HepG2 (cell line): ENCODE data around the gene SLC25A25.

Experiments
- CEBPB ChIP-seq: IDR thresholded peaks from 2 replicates; pipeline ENCODE4 v1.6.1; 2011; ENCODE audit warnings: low read depth, low read length, improper control_type of control experiment, borderline replicate concordance
- DPF2 ChIP-seq: sonication (generic); formaldehyde crosslinking; IDR thresholded peaks from 2 replicates; pipeline ENCODE4 v1.4.0; 2020; ENCODE audit warnings: mild to moderate bottlenecking, low read depth, missing genetic modification reagents, borderline replicate concordance
- JUN ChIP-seq: sonication (generic); formaldehyde crosslinking; IDR thresholded peaks from 2 replicates; pipeline ENCODE4 v1.4.0; 2020; ENCODE audit warnings: mild to moderate bottlenecking, missing genetic modification reagents
- JUNB ChIP-seq: sonication (generic); formaldehyde crosslinking; IDR thresholded peaks from 2 replicates; pipeline ENCODE4 v1.8.0; 2022; ENCODE audit warnings: missing genetic modification reagents, mild to moderate bottlenecking, borderline replicate concordance
- MAZ ChIP-seq, 2 experiments: sonication (generic) in 1 of 2; formaldehyde crosslinking in 1 of 2; IDR thresholded peaks; 2 replicates each; pipeline versions ENCODE4 v1.5.0 to v1.6.1; 2012 to 2020; ENCODE audit warnings: low read depth in 2 of 2, mild to moderate bottlenecking in 2 of 2, borderline replicate concordance in 1 of 2, improper control_type of control experiment in 1 of 2, low read length in 1 of 2, missing genetic modification reagents in 1 of 2, moderate library complexity in 1 of 2
- MTA1 ChIP-seq: sonication (generic); formaldehyde crosslinking; IDR thresholded peaks from 2 replicates; pipeline ENCODE4 v1.4.0; 2020; ENCODE audit warnings: missing genetic modification reagents, mild to moderate bottlenecking, borderline replicate concordance
- PAX8 ChIP-seq: sonication (generic); formaldehyde crosslinking; IDR thresholded peaks from 2 replicates; pipeline ENCODE4 v1.8.0; 2022; ENCODE audit warnings: mild to moderate bottlenecking, missing genetic modification reagents, borderline replicate concordance
- POLR2A ChIP-seq, 2 experiments: IDR thresholded peaks; 2 replicates each; pipeline ENCODE4 v1.6.1; 2011; ENCODE audit warnings: low read depth in 2 of 2, low read length in 2 of 2, mild to moderate bottlenecking in 1 of 2, moderate library complexity in 1 of 2; ENCODE audit not compliant: insufficient read depth in 1 of 2
- RNF2 ChIP-seq: fragments of 450-650 bp; conservative IDR thresholded peaks from 2 replicates; pipeline ENCODE4 v1.6.1; 2016; ENCODE audit warnings: low read depth
- TF ChIP-seq, protein P1 (sequence below): sonication (generic); formaldehyde crosslinking; IDR thresholded peaks from 2 replicates; pipeline ENCODE4 v1.4.0; 2020; ENCODE audit warnings: mild to moderate bottlenecking, low read depth, missing genetic modification reagents
- TF ChIP-seq, protein P2 (sequence below): sonication (generic); formaldehyde crosslinking; IDR thresholded peaks from 2 replicates; pipeline ENCODE4 v1.4.0; 2020; ENCODE audit warnings: missing genetic modification reagents
- TF ChIP-seq, protein P3 (sequence below): sonication (generic); formaldehyde crosslinking; IDR thresholded peaks from 2 replicates; pipeline ENCODE4 v1.9.0; 2021; ENCODE audit warnings: missing genetic modification reagents, borderline replicate concordance
- TF ChIP-seq, protein P4 (sequence below): sonication (generic); formaldehyde crosslinking; IDR thresholded peaks from 2 replicates; pipeline ENCODE4 v1.9.0; 2021; ENCODE audit warnings: missing genetic modification reagents, borderline replicate concordance
- TF ChIP-seq, protein P5 (sequence below): sonication (generic); formaldehyde crosslinking; IDR thresholded peaks from 2 replicates; pipeline ENCODE4 v1.8.1; 2023; ENCODE audit warnings: missing genetic modification reagents, inconsistent platforms, borderline replicate concordance

DNA sequence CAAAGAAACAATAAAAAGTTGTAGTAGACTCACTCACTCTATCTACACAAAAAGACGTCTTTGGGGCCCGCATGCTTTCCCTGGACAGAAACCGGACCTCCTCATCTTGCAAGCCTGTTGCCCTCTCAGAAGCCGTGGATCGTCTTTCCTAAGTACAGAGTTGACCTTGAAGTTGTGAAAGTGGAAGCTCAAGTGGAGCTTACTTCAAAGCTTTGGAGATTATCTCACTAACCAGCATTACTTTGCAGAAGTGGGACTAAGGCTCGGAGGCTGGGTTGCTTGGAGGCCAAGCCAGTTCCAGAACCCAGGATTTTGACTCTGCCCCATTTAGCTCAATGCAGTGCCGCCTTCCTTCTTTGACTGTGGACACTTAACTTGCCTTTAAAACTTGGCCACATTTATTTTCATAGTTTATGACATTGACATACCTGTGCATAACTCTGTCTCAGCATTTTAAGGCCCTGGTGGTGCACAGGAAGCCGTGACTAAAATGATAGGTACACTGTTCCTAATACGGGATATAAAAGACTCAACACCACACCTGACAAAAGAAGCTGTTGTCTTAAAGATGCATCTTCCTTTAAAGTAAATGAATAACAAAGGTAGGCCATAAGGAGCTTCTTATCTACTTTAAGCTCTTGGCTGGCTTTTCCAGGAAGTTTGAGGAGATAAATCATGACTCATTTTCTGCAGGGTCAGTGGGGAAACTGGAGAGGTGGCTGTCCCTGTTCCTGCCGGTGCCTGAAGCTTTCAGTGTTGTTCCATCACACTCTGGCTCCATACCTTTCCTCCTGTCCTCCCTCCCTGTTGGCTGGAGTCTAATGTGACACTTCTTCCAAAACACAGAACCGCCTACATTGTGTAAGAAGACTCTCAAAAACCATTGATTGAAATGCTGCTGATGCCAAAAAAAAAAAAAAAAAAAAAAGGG lies 10.7 kb downstream of the SLC25A25 start:
- no peak for TF ChIP-seq PAX8 (CRISPR knock-in tag)
- no peak for TF ChIP-seq CEBPB
- TF ChIP-seq, protein P1, sequence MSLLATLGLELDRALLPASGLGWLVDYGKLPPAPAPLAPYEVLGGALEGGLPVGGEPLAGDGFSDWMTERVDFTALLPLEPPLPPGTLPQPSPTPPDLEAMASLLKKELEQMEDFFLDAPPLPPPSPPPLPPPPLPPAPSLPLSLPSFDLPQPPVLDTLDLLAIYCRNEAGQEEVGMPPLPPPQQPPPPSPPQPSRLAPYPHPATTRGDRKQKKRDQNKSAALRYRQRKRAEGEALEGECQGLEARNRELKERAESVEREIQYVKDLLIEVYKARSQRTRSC (CRISPR knock-in tag): no peak
- TF ChIP-seq JUNB (CRISPR knock-in tag): no peak
- no peak for TF ChIP-seq JUN
- TF ChIP-seq DPF2 (CRISPR knock-in tag): no peak
- TF ChIP-seq, protein P2, sequence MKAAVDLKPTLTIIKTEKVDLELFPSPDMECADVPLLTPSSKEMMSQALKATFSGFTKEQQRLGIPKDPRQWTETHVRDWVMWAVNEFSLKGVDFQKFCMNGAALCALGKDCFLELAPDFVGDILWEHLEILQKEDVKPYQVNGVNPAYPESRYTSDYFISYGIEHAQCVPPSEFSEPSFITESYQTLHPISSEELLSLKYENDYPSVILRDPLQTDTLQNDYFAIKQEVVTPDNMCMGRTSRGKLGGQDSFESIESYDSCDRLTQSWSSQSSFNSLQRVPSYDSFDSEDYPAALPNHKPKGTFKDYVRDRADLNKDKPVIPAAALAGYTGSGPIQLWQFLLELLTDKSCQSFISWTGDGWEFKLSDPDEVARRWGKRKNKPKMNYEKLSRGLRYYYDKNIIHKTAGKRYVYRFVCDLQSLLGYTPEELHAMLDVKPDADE (CRISPR knock-in tag): no peak
- TF ChIP-seq, protein P3, sequence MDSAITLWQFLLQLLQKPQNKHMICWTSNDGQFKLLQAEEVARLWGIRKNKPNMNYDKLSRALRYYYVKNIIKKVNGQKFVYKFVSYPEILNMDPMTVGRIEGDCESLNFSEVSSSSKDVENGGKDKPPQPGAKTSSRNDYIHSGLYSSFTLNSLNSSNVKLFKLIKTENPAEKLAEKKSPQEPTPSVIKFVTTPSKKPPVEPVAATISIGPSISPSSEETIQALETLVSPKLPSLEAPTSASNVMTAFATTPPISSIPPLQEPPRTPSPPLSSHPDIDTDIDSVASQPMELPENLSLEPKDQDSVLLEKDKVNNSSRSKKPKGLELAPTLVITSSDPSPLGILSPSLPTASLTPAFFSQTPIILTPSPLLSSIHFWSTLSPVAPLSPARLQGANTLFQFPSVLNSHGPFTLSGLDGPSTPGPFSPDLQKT (CRISPR knock-in tag): no peak
- TF ChIP-seq POLR2A (IDR thresholded peaks at IDR 0.05; ENCODE audit: insufficient read depth in 1 of 2, low read depth in 2 of 2, low read length in 2 of 2): no peak
- TF ChIP-seq, protein P4, sequence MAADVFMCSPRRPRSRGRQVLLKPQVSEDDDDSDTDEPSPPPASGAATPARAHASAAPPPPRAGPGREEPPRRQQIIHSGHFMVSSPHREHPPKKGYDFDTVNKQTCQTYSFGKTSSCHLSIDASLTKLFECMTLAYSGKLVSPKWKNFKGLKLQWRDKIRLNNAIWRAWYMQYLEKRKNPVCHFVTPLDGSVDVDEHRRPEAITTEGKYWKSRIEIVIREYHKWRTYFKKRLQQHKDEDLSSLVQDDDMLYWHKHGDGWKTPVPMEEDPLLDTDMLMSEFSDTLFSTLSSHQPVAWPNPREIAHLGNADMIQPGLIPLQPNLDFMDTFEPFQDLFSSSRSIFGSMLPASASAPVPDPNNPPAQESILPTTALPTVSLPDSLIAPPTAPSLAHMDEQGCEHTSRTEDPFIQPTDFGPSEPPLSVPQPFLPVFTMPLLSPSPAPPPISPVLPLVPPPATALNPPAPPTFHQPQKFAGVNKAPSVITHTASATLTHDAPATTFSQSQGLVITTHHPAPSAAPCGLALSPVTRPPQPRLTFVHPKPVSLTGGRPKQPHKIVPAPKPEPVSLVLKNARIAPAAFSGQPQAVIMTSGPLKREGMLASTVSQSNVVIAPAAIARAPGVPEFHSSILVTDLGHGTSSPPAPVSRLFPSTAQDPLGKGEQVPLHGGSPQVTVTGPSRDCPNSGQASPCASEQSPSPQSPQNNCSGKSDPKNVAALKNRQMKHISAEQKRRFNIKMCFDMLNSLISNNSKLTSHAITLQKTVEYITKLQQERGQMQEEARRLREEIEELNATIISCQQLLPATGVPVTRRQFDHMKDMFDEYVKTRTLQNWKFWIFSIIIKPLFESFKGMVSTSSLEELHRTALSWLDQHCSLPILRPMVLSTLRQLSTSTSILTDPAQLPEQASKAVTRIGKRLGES (CRISPR knock-in tag): no peak
- no peak for TF ChIP-seq MAZ (IDR thresholded peaks at IDR 0.05; ENCODE audit: borderline replicate concordance, low read depth, low read length)
- TF ChIP-seq MAZ (CRISPR knock-in tag; IDR thresholded peaks at IDR 0.05; ENCODE audit: low read depth): no peak
- TF ChIP-seq MTA1: no peak
- no peak for TF ChIP-seq RNF2
- TF ChIP-seq, protein P5, sequence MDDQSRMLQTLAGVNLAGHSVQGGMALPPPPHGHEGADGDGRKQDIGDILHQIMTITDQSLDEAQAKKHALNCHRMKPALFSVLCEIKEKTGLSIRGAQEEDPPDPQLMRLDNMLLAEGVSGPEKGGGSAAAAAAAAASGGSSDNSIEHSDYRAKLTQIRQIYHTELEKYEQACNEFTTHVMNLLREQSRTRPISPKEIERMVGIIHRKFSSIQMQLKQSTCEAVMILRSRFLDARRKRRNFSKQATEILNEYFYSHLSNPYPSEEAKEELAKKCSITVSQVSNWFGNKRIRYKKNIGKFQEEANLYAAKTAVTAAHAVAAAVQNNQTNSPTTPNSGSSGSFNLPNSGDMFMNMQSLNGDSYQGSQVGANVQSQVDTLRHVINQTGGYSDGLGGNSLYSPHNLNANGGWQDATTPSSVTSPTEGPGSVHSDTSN (CRISPR knock-in tag): no peak
